Lower leg skin (tissue), 4 donors: ENCODE data around the gene DNAH12. TPM values are rescaled to one million over a fixed set of nuclear protein-coding genes. Genes with fewer than 3 reads are reported as not detected.

ENCODE experiments used
- DNase-seq, 2 donors: peaks; one replicate each; pipeline ENCODE4 v3.0.0-alpha.2; 2019; ENCODE audit warnings: low spot score in 2 of 2
- H3K4me3 ChIP-seq: fragments of 200-600 bp; sonication (generic); 2 replicates; pipeline ENCODE4 v1.5.1; 2017; ENCODE audit warnings: mild to moderate bottlenecking, low read depth; ENCODE audit not compliant: poor library complexity, severe bottlenecking
- CTCF ChIP-seq, 3 donors: fragments of 450-650 bp; IDR thresholded peaks; one replicate each; pipeline ENCODE4 v1.5.1; 2016; ENCODE audit warnings: antibody characterized with exemption in 3 of 3, mild to moderate bottlenecking in 3 of 3, moderate library complexity in 2 of 3
- POLR2A ChIP-seq, 2 donors: fragments of 450-650 bp; IDR thresholded peaks; one replicate each; pipeline ENCODE4 v1.6.1; 2016 to 2017; ENCODE audit warnings: antibody characterized with exemption in 2 of 2, mild to moderate bottlenecking in 1 of 2, moderate library complexity in 1 of 2
- WGBS, 2 donors: methylation state at CpG; one replicate each; pipeline ENCODE4 v1.1.5; 2018; 5-methylcytosine and 5-hydroxymethylcytosine counted together
- intact Hi-C: fragments of 100-400 bp; cut with DNase I; formaldehyde crosslinking; loops from one replicate; pipeline ENCODE4 v1.15.0; 2023; ENCODE audit warnings: low total_unique reads
- total RNA-seq, 4 donors: library from RNA; depleted of rRNA; stranded (reverse); fragments of >200 nt; gene quantifications; one replicate each; pipeline ENCODE4 v1.1.0, GENCODE V29; 2016

DNAH12 gene
- total RNA-seq, 4 donors from 2014 or later: under 0.01 to 0.03 TPM; not detected in 2

- TF ChIP-seq CTCF (IDR thresholded peaks at IDR 0.05): no peak
- TF ChIP-seq POLR2A (IDR thresholded peaks at IDR 0.05): no peak
- DNase-seq: no peak
- 85 to 88% methylated on average over 5 of the region's 5 CpGs for WGBS, 2 donors
- intact Hi-C loops: no loop called here
- no peak overlapping the region for H3K4me3 ChIP-seq
These were observed 122.8 kb downstream of the DNAH12 start for GRCh38 chr3:57421336-57421735.

- TF ChIP-seq POLR2A (IDR thresholded peaks at IDR 0.05) (no peak), CTCF (IDR thresholded peaks at IDR 0.05) (no peak)
- WGBS, 2 donors: 77 to 95% methylated on average over 2 of the region's 2 CpGs
- intact Hi-C loops: no loop called here
- no peak for DNase-seq
- H3K4me3 ChIP-seq: no peak overlapping the region
These were observed 124.1 kb downstream of the DNAH12 start for GRCh38 chr3:57420001-57420400.

GRCh38 chr3:57411715-57412114 lies 132.4 kb downstream of the DNAH12 start:
- no peak for DNase-seq
- TF ChIP-seq POLR2A (IDR thresholded peaks at IDR 0.05): no peak
- no peak for TF ChIP-seq CTCF (IDR thresholded peaks at IDR 0.05)
- intact Hi-C loops: no loop called here
- H3K4me3 ChIP-seq: no peak overlapping the region
- 90 to 92% methylated on average over 1 of the region's 1 CpG for WGBS, 2 donors

- TF ChIP-seq POLR2A (IDR thresholded peaks at IDR 0.05) (no peak), CTCF (IDR thresholded peaks at IDR 0.05) (no peak)
- 64 to 70% methylated on average over 2 of the region's 2 CpGs for WGBS, 2 donors
- H3K4me3 ChIP-seq: no peak overlapping the region
- DNase-seq: no peak
- intact Hi-C loops: loop anchor here (10.0 kb wide), 1 partner anchor 435 kb away; no protein-coding TSS in a partner anchor
These were observed 134.7 kb downstream of the DNAH12 start for GRCh38 chr3:57409471-57409870.

GRCh38 chr3:57402675-57403074 lies 141.5 kb downstream of the DNAH12 start:
- intact Hi-C loops: loop anchor here (10.0 kb wide), 1 partner anchor 442 kb away; no protein-coding TSS in a partner anchor
- 64 to 87% methylated on average over 5 of the region's 5 CpGs for WGBS, 2 donors
- H3K4me3 ChIP-seq: no peak overlapping the region
- no peak for DNase-seq
- TF ChIP-seq POLR2A (IDR thresholded peaks at IDR 0.05): no peak

GRCh38 chr3:57397175-57398026 lies 146.7 kb downstream of the DNAH12 start:
- intact Hi-C loops: no loop called here
- WGBS, 2 donors: 4 to 7% methylated on average over 3 of the region's 3 CpGs
- no peak for DNase-seq
- TF ChIP-seq CTCF (IDR thresholded peaks at IDR 0.05) (peak in 1 of 3 donors; percentile 52), POLR2A (IDR thresholded peaks at IDR 0.05) (no peak)
- no peak overlapping the region for H3K4me3 ChIP-seq
